B cell (primary cell): Measurements from ENCODE around the gene RSPH1.

Experiments
- CTCF ChIP-seq: fragments of 200-600 bp; IDR thresholded peaks from one replicate; pipeline ENCODE4 v1.8.0; 2022; ENCODE audit warnings: antibody characterized with exemption, mild to moderate bottlenecking
- EZH2 ChIP-seq: IDR thresholded peaks from 2 replicates; pipeline ENCODE4 v1.6.1; 2012; ENCODE audit warnings: borderline replicate concordance, low read depth, mild to moderate bottlenecking, moderate library complexity, low read length; ENCODE audit not compliant: insufficient read depth, poor library complexity, severe bottlenecking

- TF ChIP-seq CTCF (no peak), EZH2 (no peak)
Measured at GRCh38 chr21:42525029-42525581, 29.1 kb upstream of the RSPH1 start.
